Measurements from ENCODE around the gene CAPN11. TPM values are rescaled to one million over a fixed set of nuclear protein-coding genes. Genes with fewer than 3 reads are reported as not detected.

CAPN11 gene
- total RNA-seq, 1 experiment from 2014 or later, result not detected

- peaks cover 7% of the 10 kb centered on the region for H3K4me1 ChIP-seq (ENCODE audit: insufficient read depth, low read length)
- no peak overlapping the region for H3K27ac ChIP-seq (ENCODE audit: low read length)
- H3F3A ChIP-seq (ENCODE audit: low read length, unreplicated experiment), result no peaks in the 10 kb centered on the region
- H3K9me3 ChIP-seq (ENCODE audit: low read length), result no peaks in the 10 kb centered on the region
- no peak overlapping the region for H3K4me3 ChIP-seq (ENCODE audit: low read length)
- no TSS peak for BruUV-seq (replicated peaks)
- no peak overlapping the region for H3K4me2 ChIP-seq (ENCODE audit: low read length)
- no peak for TF ChIP-seq EZH2 (IDR thresholded peaks at IDR 0.05; ENCODE audit: low read length, unreplicated experiment)
- TF ChIP-seq EZH2phosphoT487 (IDR thresholded peaks at IDR 0.05; ENCODE audit: borderline replicate concordance, low read length), result no peak
- no peak for TF ChIP-seq CTCF (conservative IDR thresholded peaks at IDR 0.05; ENCODE audit: low read depth, low read length)
- intact Hi-C loops (cut with micrococcal nuclease), result no loop called here
- no peaks in the 10 kb centered on the region for H4K20me1 ChIP-seq (ENCODE audit: low read length)
- H3K9ac ChIP-seq (ENCODE audit: low read length), result no peak overlapping the region
- no peak for ATAC-seq
- H3K27me3 ChIP-seq (ENCODE audit: low read length), result no peaks in the 10 kb centered on the region
- H2AFZ ChIP-seq (ENCODE audit: low read length), result no peak overlapping the region
- H3K9me2 ChIP-seq (replicated peaks; ENCODE audit: low read length), result no peaks in the 10 kb centered on the region
- POLR2A ChIA-PET (ENCODE audit: unreplicated experiment), result no interaction called here
- CTCF ChIA-PET, result no interaction called here
- DNase-seq, result no peak
- peaks cover 17% of the 10 kb centered on the region for H3K79me2 ChIP-seq (ENCODE audit: low read length)
- no peaks in the 10 kb centered on the region; the same call in 1 of the 2 replicates for H3K36me3 ChIP-seq (ENCODE audit: low read depth, low read length)
These were observed 24.5 kb upstream of the CAPN11 start for GRCh38 chr6:44133981-44134711.

- Histone ChIP-seq H2AFZ (ENCODE audit: low read length) (no peak overlapping the region), H3K9ac (ENCODE audit: low read length) (no peak overlapping the region)
- no TSS peak for BruUV-seq (replicated peaks)
These were observed 23.4 kb upstream of the CAPN11 start for GRCh38 chr6:44135173-44135758.

More at GRCh38 chr6:44135173-44135758, 23.4 kb upstream of the CAPN11 start:
- H3K36me3 ChIP-seq (ENCODE audit: low read depth, low read length), result no peaks in the 10 kb centered on the region; the same call in 1 of the 2 replicates
- ATAC-seq (no peak), DNase-seq (no peak)
- no peaks in the 10 kb centered on the region for H3F3A ChIP-seq (ENCODE audit: low read length, unreplicated experiment)
- ChIA-PET CTCF (no interaction called here), POLR2A (ENCODE audit: unreplicated experiment) (no interaction called here)
- H3K79me2 ChIP-seq (ENCODE audit: low read length), result peaks cover 7% of the 10 kb centered on the region; the same call in 1 of the 2 replicates
- no peak overlapping the region for H3K4me2 ChIP-seq (ENCODE audit: low read length)
- no peaks in the 10 kb centered on the region for H4K20me1 ChIP-seq (ENCODE audit: low read length)
- TF ChIP-seq EZH2 (IDR thresholded peaks at IDR 0.05; ENCODE audit: low read length, unreplicated experiment) (no peak), CTCF (conservative IDR thresholded peaks at IDR 0.05; ENCODE audit: low read depth, low read length) (no peak), EZH2phosphoT487 (IDR thresholded peaks at IDR 0.05; ENCODE audit: borderline replicate concordance, low read length) (no peak)
- intact Hi-C loops (cut with micrococcal nuclease), result no loop called here
- H3K4me3 ChIP-seq (ENCODE audit: low read length), result no peak overlapping the region
- no peaks in the 10 kb centered on the region for H3K27me3 ChIP-seq (ENCODE audit: low read length)
- peaks cover 7% of the 10 kb centered on the region for H3K4me1 ChIP-seq (ENCODE audit: insufficient read depth, low read length)
- H3K9me3 ChIP-seq (ENCODE audit: low read length), result no peaks in the 10 kb centered on the region
- no peaks in the 10 kb centered on the region for H3K9me2 ChIP-seq (replicated peaks; ENCODE audit: low read length)
- H3K27ac ChIP-seq (ENCODE audit: low read length), result no peak overlapping the region
